WTC11 (cell line): Measurements from ENCODE around the gene OMA1. TPM values are rescaled to one million over a fixed set of nuclear protein-coding genes. Genes with fewer than 3 reads are reported as not detected.

Source experiments
- ATAC-seq: fragments of 200-7000 bp; cut with Tn5 transposase; 2 replicates; pipeline ENCODE4 v1.10.0; 2021; ENCODE audit warnings: mild to moderate bottlenecking, moderate library complexity
- CTCF ChIA-PET: fragments of 300-600 bp; sonication (Branson Sonifier 250); formaldehyde crosslinking; loops from one replicate; lab custom pipeline; 2021; ENCODE audit warnings: antibody characterized with exemption; lab: Charles Lee
- POLR2A ChIA-PET: fragments of 350-600 bp; sonication (Branson Sonifier 250); formaldehyde crosslinking; loops from one replicate; lab custom pipeline; 2021; ENCODE audit warnings: antibody characterized with exemption; lab: Charles Lee
- DNase-seq: peaks from one replicate; pipeline ENCODE4 v3.0.0; 2021; ENCODE audit warnings: low spot score
- H3K27ac Mint-ChIP-seq: 2 replicates; pipeline ENCODE4 v1.8.0; 2021; ENCODE audit warnings: mixed read lengths
- H3K27me3 Mint-ChIP-seq: 2 replicates; pipeline ENCODE4 v1.8.0; 2021; ENCODE audit warnings: low read depth, mild to moderate bottlenecking, moderate library complexity, mixed read lengths
- H3K36me3 Mint-ChIP-seq: 2 replicates; pipeline ENCODE4 v1.8.0; 2021; ENCODE audit warnings: mixed read lengths
- H3K4me1 Mint-ChIP-seq: 2 replicates; pipeline ENCODE4 v1.8.0; 2022; ENCODE audit warnings: mixed read lengths
- H3K4me3 Mint-ChIP-seq: 2 replicates; pipeline ENCODE4 v1.8.0; 2021; ENCODE audit warnings: mild to moderate bottlenecking, moderate library complexity, mixed read lengths
- H3K9me3 Mint-ChIP-seq: 2 replicates; pipeline ENCODE4 v1.8.0; 2021; ENCODE audit warnings: mixed read lengths
- ATF2 ChIP-seq: sonication (generic); formaldehyde crosslinking; IDR thresholded peaks from 2 replicates; pipeline ENCODE4 v1.8.1; 2022; ENCODE audit warnings: low read depth, missing genetic modification reagents, borderline replicate concordance
- FOXJ3 ChIP-seq: sonication (generic); formaldehyde crosslinking; IDR thresholded peaks from 2 replicates; pipeline ENCODE4 v1.9.0; 2021; ENCODE audit warnings: missing genetic modification reagents, mild to moderate bottlenecking, borderline replicate concordance
- FOXK1 ChIP-seq: sonication (generic); formaldehyde crosslinking; IDR thresholded peaks from 2 replicates; pipeline ENCODE4 v1.8.0; 2022; ENCODE audit warnings: mild to moderate bottlenecking, moderate library complexity, missing genetic modification reagents
- GTF2I ChIP-seq: fragments of 250-450 bp; sonication (Bioruptor Pico); conservative IDR thresholded peaks from 2 replicates; pipeline ENCODE4 v1.4.0; 2021; ENCODE audit warnings: mild to moderate bottlenecking
- HMGA2 ChIP-seq: fragments of 250-450 bp; sonication (Bioruptor Pico); IDR thresholded peaks from 2 replicates; pipeline ENCODE4 v1.4.0; 2021; ENCODE audit warnings: mild to moderate bottlenecking, moderate library complexity
- IRF1 ChIP-seq: sonication (generic); formaldehyde crosslinking; IDR thresholded peaks from 2 replicates; pipeline ENCODE4 v1.8.0; 2023; ENCODE audit warnings: missing genetic modification reagents
- MAX ChIP-seq: sonication (generic); formaldehyde crosslinking; IDR thresholded peaks from 2 replicates; pipeline ENCODE4 v1.8.0; 2022; ENCODE audit warnings: mild to moderate bottlenecking, missing genetic modification reagents
- NR1H2 ChIP-seq: sonication (generic); formaldehyde crosslinking; IDR thresholded peaks from 2 replicates; pipeline ENCODE4 v1.9.0; 2021; ENCODE audit warnings: mild to moderate bottlenecking, moderate library complexity, missing genetic modification reagents
- PRRX2 ChIP-seq: fragments of 250-450 bp; sonication (Bioruptor Pico); IDR thresholded peaks from 2 replicates; pipeline ENCODE4 v1.8.0; 2021; ENCODE audit warnings: mild to moderate bottlenecking
- USF2 ChIP-seq: sonication (generic); formaldehyde crosslinking; IDR thresholded peaks from 2 replicates; pipeline ENCODE4 v1.8.1; 2023; ENCODE audit warnings: mild to moderate bottlenecking, missing genetic modification reagents, moderate library complexity
- ZNF121 ChIP-seq: sonication (generic); formaldehyde crosslinking; IDR thresholded peaks from 2 replicates; pipeline ENCODE4 v1.8.0; 2023; ENCODE audit warnings: missing genetic modification reagents
- ZNF138 ChIP-seq: sonication (generic); formaldehyde crosslinking; conservative IDR thresholded peaks from 2 replicates; pipeline ENCODE4 v1.8.1; 2022; ENCODE audit warnings: mild to moderate bottlenecking, moderate library complexity, missing genetic modification reagents
- ZNF232 ChIP-seq: sonication (generic); formaldehyde crosslinking; IDR thresholded peaks from 2 replicates; pipeline ENCODE4 v1.8.0; 2022; ENCODE audit warnings: mild to moderate bottlenecking, missing genetic modification reagents
- total RNA-seq: library from RNA; stranded (reverse); gene quantifications from 3 replicates; pipeline ENCODE4 v1.2.3, GENCODE V29; 2021
- TF ChIP-seq, protein P1 (sequence below): sonication (generic); formaldehyde crosslinking; IDR thresholded peaks from 2 replicates; pipeline ENCODE4 v1.8.1; 2023; ENCODE audit warnings: mild to moderate bottlenecking, missing genetic modification reagents, moderate library complexity
- TF ChIP-seq, protein P2 (sequence below): sonication (generic); formaldehyde crosslinking; IDR thresholded peaks from 2 replicates; pipeline ENCODE4 v1.8.0; 2023; ENCODE audit warnings: missing genetic modification reagents, mild to moderate bottlenecking, borderline replicate concordance
- TF ChIP-seq, protein P3 (sequence below): fragments of 250-450 bp; sonication (Bioruptor Pico); IDR thresholded peaks from 2 replicates; pipeline ENCODE4 v1.9.0; 2021; ENCODE audit warnings: mild to moderate bottlenecking
- TF ChIP-seq, protein P4 (sequence below): fragments of 200-600 bp; IDR thresholded peaks from 2 replicates; pipeline ENCODE4 v1.8.0; 2022; ENCODE audit warnings: antibody characterized with exemption

The OMA1 gene
- total RNA-seq, 1 experiment from 2014 or later, result 10.5 TPM

- TF ChIP-seq USF2 (no peak), MAX (CRISPR knock-in tag) (no peak)
- TF ChIP-seq, protein P1, sequence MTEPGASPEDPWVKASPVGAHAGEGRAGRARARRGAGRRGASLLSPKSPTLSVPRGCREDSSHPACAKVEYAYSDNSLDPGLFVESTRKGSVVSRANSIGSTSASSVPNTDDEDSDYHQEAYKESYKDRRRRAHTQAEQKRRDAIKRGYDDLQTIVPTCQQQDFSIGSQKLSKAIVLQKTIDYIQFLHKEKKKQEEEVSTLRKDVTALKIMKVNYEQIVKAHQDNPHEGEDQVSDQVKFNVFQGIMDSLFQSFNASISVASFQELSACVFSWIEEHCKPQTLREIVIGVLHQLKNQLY (CRISPR knock-in tag), result no peak
- TF ChIP-seq, protein P2, sequence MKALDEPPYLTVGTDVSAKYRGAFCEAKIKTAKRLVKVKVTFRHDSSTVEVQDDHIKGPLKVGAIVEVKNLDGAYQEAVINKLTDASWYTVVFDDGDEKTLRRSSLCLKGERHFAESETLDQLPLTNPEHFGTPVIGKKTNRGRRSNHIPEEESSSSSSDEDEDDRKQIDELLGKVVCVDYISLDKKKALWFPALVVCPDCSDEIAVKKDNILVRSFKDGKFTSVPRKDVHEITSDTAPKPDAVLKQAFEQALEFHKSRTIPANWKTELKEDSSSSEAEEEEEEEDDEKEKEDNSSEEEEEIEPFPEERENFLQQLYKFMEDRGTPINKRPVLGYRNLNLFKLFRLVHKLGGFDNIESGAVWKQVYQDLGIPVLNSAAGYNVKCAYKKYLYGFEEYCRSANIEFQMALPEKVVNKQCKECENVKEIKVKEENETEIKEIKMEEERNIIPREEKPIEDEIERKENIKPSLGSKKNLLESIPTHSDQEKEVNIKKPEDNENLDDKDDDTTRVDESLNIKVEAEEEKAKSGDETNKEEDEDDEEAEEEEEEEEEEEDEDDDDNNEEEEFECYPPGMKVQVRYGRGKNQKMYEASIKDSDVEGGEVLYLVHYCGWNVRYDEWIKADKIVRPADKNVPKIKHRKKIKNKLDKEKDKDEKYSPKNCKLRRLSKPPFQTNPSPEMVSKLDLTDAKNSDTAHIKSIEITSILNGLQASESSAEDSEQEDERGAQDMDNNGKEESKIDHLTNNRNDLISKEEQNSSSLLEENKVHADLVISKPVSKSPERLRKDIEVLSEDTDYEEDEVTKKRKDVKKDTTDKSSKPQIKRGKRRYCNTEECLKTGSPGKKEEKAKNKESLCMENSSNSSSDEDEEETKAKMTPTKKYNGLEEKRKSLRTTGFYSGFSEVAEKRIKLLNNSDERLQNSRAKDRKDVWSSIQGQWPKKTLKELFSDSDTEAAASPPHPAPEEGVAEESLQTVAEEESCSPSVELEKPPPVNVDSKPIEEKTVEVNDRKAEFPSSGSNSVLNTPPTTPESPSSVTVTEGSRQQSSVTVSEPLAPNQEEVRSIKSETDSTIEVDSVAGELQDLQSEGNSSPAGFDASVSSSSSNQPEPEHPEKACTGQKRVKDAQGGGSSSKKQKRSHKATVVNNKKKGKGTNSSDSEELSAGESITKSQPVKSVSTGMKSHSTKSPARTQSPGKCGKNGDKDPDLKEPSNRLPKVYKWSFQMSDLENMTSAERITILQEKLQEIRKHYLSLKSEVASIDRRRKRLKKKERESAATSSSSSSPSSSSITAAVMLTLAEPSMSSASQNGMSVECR (CRISPR knock-in tag), result no peak
Observed at GRCh38 chr1:58447886-58448285, 98.6 kb downstream of the OMA1 start (continued).

DNA sequence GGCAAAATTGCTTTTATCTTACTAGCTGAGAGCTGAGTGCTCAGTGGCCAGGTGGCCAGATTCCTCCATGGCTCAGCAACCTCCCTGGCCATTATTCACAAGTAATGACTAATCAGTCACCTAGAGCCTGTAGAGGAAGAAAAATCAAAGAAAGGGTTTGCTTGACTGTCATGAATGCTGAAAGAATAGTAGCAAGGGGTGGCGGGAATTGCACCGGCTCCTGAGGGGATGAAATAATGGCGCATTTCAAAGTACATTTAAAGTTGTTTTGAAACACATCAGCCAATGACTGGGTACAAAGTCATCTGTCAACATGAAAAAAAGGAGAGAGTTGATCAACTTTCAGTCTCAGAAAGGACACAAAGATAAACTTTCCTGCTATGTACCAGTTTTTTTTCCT is 99.5 kb downstream of the OMA1 start:
- TF ChIP-seq NR1H2 (CRISPR knock-in tag) (no peak), ZNF232 (no peak), ATF2 (CRISPR knock-in tag) (no peak), FOXJ3 (CRISPR knock-in tag) (no peak), HMGA2 (no peak), FOXK1 (CRISPR knock-in tag) (no peak)
- TF ChIP-seq, protein P3, sequence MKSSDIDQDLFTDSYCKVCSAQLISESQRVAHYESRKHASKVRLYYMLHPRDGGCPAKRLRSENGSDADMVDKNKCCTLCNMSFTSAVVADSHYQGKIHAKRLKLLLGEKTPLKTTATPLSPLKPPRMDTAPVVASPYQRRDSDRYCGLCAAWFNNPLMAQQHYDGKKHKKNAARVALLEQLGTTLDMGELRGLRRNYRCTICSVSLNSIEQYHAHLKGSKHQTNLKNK (CRISPR knock-in tag), result no peak
- TF ChIP-seq, protein P1 (CRISPR knock-in tag), result no peak
- no peaks in the 10 kb centered on the region for H3K27me3 Mint-ChIP-seq
- H3K27ac Mint-ChIP-seq, result no peak overlapping the region
- no peaks in the 10 kb centered on the region for H3K36me3 Mint-ChIP-seq
- DNase-seq (no peak), ATAC-seq (no peak)
- CTCF ChIA-PET, result no interaction called here
- POLR2A ChIA-PET, result no interaction called here
- H3K4me1 Mint-ChIP-seq, result peaks cover 8% of the 10 kb centered on the region
- no peaks in the 10 kb centered on the region for H3K9me3 Mint-ChIP-seq
- no peak overlapping the region for H3K4me3 Mint-ChIP-seq

GRCh38 chr1:58446368-58446767 is 100.2 kb downstream of the OMA1 start:
- ATAC-seq (no peak), DNase-seq (no peak)
- H3K27ac Mint-ChIP-seq, result no peak overlapping the region
- CTCF ChIA-PET, result no interaction called here
- H3K9me3 Mint-ChIP-seq, result no peaks in the 10 kb centered on the region
- H3K4me3 Mint-ChIP-seq, result no peak overlapping the region
- no peaks in the 10 kb centered on the region for H3K36me3 Mint-ChIP-seq
- no peaks in the 10 kb centered on the region for H3K27me3 Mint-ChIP-seq
- H3K4me1 Mint-ChIP-seq, result peaks cover 11% of the 10 kb centered on the region
- TF ChIP-seq, protein P4, sequence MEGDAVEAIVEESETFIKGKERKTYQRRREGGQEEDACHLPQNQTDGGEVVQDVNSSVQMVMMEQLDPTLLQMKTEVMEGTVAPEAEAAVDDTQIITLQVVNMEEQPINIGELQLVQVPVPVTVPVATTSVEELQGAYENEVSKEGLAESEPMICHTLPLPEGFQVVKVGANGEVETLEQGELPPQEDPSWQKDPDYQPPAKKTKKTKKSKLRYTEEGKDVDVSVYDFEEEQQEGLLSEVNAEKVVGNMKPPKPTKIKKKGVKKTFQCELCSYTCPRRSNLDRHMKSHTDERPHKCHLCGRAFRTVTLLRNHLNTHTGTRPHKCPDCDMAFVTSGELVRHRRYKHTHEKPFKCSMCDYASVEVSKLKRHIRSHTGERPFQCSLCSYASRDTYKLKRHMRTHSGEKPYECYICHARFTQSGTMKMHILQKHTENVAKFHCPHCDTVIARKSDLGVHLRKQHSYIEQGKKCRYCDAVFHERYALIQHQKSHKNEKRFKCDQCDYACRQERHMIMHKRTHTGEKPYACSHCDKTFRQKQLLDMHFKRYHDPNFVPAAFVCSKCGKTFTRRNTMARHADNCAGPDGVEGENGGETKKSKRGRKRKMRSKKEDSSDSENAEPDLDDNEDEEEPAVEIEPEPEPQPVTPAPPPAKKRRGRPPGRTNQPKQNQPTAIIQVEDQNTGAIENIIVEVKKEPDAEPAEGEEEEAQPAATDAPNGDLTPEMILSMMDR, result no peak
- no peak for TF ChIP-seq ZNF138 (CRISPR knock-in tag)
- no peak for TF ChIP-seq PRRX2
- no peak for TF ChIP-seq GTF2I (CRISPR knock-in tag)
- TF ChIP-seq ZNF121 (CRISPR knock-in tag), result no peak
- TF ChIP-seq FOXK1 (CRISPR knock-in tag), result no peak
- TF ChIP-seq USF2, result no peak
- TF ChIP-seq IRF1 (CRISPR knock-in tag), result no peak
- POLR2A ChIA-PET, result no interaction called here
